CD4-positive, alpha-beta T cell treated with Interferon alpha-2 for 1 hour (primary cell): Measurements from ENCODE around the gene CLDN5.

ENCODE experiments used
- DNase-seq, 2 donors: peaks; one replicate each; pipeline ENCODE4 v3.0.0-alpha.2; 2020 to 2022

The CLDN5 gene

GRCh38 chr22:19501897-19502447 lies 22.2 kb downstream of the CLDN5 start:
- DNase-seq: no peak

GRCh38 chr22:19499880-19500242 lies 24.3 kb downstream of the CLDN5 start:
- DNase-seq: no peak

GRCh38 chr22:19499236-19499879 lies 24.9 kb downstream of the CLDN5 start:
- DNase-seq: no peak

- DNase-seq: no peak
Observed at GRCh38 chr22:19498866-19499190, 25.4 kb downstream of the CLDN5 start.

GRCh38 chr22:19498154-19498865 lies 25.9 kb downstream of the CLDN5 start:
- no peak for DNase-seq

- DNase-seq: no peak
Observed at GRCh38 chr22:19497245-19497644, 27.0 kb downstream of the CLDN5 start.

GRCh38 chr22:19496324-19496630 lies 27.9 kb downstream of the CLDN5 start:
- no peak for DNase-seq

GRCh38 chr22:19495562-19496323 lies 28.5 kb downstream of the CLDN5 start:
- peak in 1 of 2 donors; percentile 39 for DNase-seq

GRCh38 chr22:19494676-19495173 lies 29.5 kb downstream of the CLDN5 start:
- no peak for DNase-seq

- DNase-seq: no peak
Observed at GRCh38 chr22:19494001-19494560, 30.1 kb downstream of the CLDN5 start.

- no peak for DNase-seq
Observed at GRCh38 chr22:19492504-19493174, 31.6 kb downstream of the CLDN5 start.

GRCh38 chr22:19490628-19491230 lies 33.5 kb downstream of the CLDN5 start:
- no peak for DNase-seq

GRCh38 chr22:19488884-19489843 lies 35.0 kb downstream of the CLDN5 start:
- DNase-seq: peak in 1 of 2 donors; percentile 3

GRCh38 chr22:19488285-19488684 lies 35.9 kb downstream of the CLDN5 start:
- no peak for DNase-seq

GRCh38 chr22:19483481-19484244 lies 40.5 kb downstream of the CLDN5 start:
- DNase-seq: no peak

- no peak for DNase-seq
Observed at GRCh38 chr22:19482297-19482696, 41.9 kb downstream of the CLDN5 start.

GRCh38 chr22:19480789-19481188 lies 43.4 kb downstream of the CLDN5 start:
- DNase-seq: no peak

GRCh38 chr22:19480173-19480568 lies 44.0 kb downstream of the CLDN5 start:
- no peak for DNase-seq

- DNase-seq: peak; percentile 96 to 98
Observed at GRCh38 chr22:19479355-19480172, 44.6 kb downstream of the CLDN5 start, which contains the start of gene CDC45. TSS of gene CDC45 (plus strand) at chr22:19479920. CDS start at chr22:19479969, 49 bp downstream.
